Fibroblast of peridontal ligament (primary cell): ENCODE data around the gene APBB2.

ENCODE experiments used
- DNase-seq: peaks from one replicate; pipeline ENCODE4 v3.0.0-alpha.2; 2010; ENCODE audit errors: extremely low read depth

The APBB2 gene

GRCh38 chr4:41103657-41104056 is 110.7 kb downstream of the APBB2 start:
- DNase-seq, result no peak

DNA sequence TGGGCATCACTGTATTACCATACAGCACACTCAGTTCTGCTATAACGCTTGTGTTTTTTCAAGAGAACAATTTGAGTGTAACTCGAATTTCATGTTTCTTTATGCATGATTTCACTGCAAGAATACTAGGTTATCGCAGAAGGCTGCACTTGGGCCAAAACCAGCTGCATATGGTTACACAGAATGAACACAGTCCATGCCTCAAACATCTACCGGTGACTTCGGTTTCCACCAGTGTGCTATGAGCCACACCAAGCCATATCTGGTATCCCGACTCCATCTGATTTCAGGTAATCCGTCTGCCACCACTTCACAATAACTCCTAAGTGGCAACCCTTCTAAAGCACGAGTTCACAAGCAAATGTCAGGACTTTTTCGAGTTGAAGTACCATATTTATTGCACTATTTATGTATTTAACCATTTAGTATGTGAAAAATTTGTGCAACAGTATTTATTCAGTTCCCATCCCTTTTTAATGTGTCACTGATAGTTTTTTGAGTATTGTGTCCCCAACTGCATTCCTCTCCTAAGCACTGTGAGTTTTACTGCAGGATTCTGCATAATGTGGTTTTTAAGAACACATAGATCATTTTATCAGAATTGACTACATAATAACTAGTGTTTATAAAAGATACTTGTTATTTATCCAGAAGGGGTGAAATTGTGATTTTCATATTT is 111.8 kb downstream of the APBB2 start:
- DNase-seq, result no peak

GRCh38 chr4:41098093-41099048 is 116.0 kb downstream of the APBB2 start:
- no peak for DNase-seq

GRCh38 chr4:41095973-41096372 is 118.4 kb downstream of the APBB2 start:
- no peak for DNase-seq

- DNase-seq, result no peak
Measured at GRCh38 chr4:41095192-41095872, 119.0 kb downstream of the APBB2 start.

DNA sequence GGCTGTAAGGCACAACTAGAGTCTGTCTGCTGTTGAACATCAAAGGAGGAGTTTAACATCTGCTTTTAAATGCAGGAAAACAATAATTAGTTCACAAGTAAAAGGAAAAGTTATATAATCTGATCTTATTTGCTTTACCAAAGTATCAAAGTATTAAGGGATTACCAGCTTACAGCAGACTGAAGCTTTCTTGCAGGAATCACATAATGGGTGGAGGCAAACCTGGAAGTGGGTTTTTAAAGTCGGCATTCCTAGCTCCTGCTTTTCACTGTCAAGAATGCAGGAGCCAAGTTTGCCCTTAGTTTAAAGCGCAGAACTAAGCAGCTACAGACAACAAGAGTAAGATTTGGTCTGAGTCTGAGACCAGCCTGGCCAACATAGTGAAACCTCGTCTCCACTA is 122.2 kb downstream of the APBB2 start:
- no peak for DNase-seq

DNA sequence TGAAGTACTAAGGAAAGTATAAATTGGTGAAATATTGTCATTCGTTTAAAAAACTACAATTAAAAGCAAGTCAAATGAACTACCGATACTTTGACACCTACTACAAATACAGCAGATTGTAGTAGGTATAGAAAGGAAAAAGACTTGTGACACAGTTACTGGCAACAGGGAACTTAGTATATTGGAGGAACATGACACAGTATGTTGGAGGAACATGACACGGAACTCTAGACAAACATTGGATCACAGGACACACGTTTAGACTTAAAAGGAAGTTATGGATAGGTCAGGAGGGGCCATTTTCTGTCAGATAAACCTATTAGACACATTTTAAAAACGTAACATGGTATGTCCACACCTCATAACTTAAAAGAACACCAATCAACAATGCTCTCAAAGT is 132.5 kb downstream of the APBB2 start:
- DNase-seq, result no peak

- DNase-seq, result no peak
Measured at GRCh38 chr4:41080976-41081375, 133.4 kb downstream of the APBB2 start.

DNA sequence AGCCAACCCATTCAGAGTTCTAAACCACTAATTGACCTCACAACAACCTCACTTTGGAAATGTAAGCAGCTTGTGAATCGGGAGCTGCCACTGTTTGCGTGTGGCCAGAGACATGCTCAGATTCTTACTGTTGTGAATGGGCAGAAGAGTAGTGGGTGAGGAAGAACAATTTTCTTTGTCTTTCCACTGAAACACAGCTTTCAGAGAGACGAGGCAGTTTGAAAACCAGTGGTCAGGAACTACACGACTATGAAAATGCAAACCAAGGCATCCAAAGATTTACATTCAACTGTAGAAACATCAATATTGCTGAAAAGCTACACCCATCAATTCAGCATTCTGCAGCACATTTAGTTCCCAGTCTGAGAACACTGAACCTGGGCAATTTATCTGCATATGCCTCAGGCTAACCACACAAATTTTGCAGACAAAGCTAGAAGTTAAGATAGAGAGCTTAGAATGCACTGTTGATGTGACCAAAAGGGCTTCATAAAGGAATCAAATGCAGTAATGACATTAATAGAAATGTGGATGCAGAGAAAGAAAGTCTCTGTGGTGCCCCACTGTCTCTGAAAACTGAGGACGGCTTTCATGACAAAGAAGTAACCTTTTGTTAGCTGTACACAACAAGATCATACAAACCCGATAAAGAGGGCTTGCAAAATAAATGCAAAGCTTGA is 134.3 kb downstream of the APBB2 start:
- DNase-seq, result no peak

- no peak for DNase-seq
Measured at GRCh38 chr4:41077628-41078027, 136.7 kb downstream of the APBB2 start.

- DNase-seq, result no peak
Measured at GRCh38 chr4:41076481-41076880, 137.9 kb downstream of the APBB2 start.

GRCh38 chr4:41074215-41074614 is 140.1 kb downstream of the APBB2 start:
- DNase-seq, result no peak

GRCh38 chr4:41072021-41072777 is 142.1 kb downstream of the APBB2 start:
- no peak for DNase-seq

- DNase-seq, result peak; percentile 54
Measured at GRCh38 chr4:41070516-41071281, 143.6 kb downstream of the APBB2 start.

GRCh38 chr4:41069838-41070237 is 144.5 kb downstream of the APBB2 start:
- DNase-seq, result no peak

- no peak for DNase-seq
Measured at GRCh38 chr4:41069257-41069656, 145.1 kb downstream of the APBB2 start.

- DNase-seq, result no peak
Measured at GRCh38 chr4:41067369-41067768, 147.0 kb downstream of the APBB2 start.

DNA sequence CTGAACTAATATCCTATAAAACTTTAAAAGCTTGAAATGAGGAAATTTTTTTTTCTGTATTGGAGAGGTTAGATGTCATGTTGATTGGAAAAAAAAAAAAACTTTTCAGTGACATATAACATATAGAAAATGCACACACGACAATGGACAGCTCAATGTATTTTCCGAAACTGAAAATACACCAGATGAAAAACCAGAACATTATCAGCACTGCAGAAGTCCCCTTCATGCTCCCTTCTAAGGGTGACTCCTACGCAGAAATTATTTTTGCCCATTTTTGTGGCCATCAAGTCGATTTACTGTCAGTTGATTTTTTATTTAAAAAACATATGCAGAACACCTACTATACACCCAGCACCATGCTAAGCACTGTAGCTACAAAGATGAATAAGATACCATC is 148.3 kb downstream of the APBB2 start:
- no peak for DNase-seq

DNA sequence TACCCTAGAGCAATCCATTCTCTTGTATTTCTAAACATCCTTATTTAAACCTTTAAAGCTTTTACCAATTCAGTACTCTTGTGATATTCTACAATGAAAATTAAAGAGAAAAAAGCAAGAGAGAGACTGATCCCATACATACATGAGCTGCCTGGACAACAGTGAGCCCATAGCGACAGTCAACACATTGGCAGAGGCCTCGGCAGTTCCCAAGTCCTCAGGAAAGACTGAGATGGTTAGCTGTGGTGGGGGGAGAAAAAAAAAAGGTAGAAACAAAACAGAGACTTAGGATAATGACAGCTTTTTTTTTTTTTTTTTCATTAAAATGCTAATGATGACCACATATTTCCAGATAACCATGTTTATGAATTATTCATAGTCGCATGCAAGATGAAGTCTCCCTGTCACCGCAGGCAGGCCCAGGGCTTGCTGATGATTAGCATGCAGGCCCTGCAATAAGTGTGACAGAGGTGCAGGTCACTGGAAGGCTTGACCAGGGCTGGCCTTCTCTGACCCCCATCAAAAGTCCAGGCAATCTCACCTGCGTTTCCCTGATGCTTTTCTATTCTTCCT is 148.8 kb downstream of the APBB2 start:
- no peak for DNase-seq

- no peak for DNase-seq
Measured at GRCh38 chr4:41064953-41065352, 149.4 kb downstream of the APBB2 start.
